Stimulated activated naive CD4-positive, alpha-beta T cell (primary cell): ENCODE measurements around the gene EPN2.

ENCODE experiments used
- DNase-seq, 6 experiments: peaks; one replicate each; lab custom pipeline; 2025; lab: John Stamatoyannopoulos, UW

EPN2 gene

DNA sequence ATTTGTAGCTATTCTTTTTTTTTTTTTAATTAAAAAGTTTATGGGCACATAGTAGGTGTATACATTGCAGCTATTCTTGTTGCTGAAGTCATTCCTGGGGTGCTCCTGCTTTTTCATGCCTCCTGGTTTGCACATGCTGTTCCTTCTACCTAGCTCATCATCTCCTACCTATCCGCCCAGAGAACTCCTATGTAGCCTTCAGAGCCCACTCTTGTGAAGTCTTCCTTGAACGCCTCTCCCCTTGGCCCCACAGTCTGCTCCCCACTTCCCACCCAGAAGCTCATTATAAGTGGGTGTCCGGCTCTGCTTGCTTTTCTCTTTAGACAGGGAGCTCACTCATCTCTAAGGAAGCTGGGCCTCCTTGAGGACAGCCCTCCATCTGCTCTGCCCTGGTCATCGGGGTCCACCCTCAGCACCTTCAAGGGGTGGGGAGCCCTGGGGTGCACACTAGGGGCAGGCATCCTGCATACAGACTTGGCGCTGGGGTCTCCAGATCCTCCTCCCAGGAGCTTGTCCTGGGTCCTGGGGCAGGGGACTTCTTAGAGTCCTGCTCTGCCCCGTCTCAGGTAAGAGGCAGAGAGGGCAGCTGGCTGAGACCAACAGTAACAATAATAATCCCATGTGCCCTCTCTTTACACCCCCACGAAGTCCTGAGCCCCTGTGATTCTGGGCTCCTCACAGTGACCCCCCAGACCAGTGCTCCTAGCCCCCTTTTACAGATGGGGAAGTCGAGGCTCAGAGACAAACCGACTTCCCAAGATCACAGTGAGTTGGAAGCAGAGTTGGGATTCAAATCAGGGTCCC is 128.9 kb downstream of the EPN2 start:
- DNase-seq = no peak

DNA sequence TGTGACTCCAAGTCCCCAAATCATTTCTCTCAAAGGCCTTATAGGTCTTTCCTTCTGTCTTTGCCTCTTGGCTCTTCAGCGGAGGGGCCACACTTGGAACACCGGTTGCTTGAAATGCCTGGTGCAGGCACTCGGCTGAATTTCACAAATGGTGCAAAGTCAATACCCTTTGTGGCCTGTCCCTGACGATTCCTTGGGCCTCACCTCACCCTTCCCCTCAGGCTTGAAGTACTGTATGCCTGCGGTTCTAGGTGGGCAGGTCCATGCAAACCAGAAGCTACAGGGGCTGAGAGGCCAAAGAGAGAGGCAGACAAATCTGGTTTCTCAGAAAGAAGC is 129.4 kb downstream of the EPN2 start:
- DNase-seq = no peak

DNA sequence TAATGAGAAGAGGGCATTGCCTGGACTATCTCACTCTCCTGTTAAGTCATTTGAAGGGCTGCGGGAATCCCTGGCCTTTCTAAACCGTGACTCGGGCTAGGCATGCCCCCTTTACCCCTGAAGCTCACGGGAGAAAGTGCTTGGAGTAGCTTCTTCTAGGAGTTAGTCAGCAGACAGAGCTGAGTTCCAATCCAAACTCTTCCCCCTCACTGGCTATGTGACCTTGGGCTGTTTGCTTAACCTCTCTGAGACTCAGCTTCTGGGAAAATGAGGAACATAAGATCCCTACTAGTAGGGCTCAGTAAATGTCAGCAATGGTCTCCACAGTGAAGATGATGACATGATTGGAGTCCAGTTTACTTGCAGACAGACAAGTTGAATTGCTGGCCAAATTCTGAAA is 131.1 kb downstream of the EPN2 start:
- no peak for DNase-seq

DNA sequence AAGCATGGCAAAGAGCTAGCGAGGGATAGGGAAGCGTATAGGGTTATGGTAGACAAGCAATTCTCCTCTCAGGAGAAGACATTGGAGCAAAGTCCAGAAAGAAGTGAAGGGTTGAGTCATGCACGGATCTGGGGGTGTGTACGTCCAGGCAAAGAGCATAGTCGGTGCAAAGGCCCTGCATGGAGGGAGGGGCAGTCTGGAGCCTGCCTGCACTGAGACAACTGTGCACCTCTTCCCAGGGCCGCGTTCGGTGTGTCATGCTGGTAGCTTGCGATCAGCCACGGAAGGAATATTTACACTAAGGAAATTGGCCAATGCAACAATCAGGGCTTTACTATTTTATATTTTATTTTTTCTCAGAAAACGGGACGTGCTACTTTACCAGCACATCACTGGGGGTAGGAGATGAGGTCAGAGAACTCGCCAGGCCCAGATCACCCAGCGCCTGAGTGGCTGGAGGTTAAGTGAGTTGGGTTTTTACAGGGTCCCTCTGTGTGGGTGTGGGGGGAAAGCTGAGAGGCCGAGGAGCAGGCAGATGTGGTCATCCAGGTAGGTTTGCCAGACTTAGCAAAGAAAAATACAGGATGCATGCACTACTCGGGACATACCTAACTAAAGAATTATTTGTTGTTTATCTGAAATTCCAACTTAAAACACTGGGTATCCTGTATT is 132.1 kb downstream of the EPN2 start:
- no peak for DNase-seq

DNA sequence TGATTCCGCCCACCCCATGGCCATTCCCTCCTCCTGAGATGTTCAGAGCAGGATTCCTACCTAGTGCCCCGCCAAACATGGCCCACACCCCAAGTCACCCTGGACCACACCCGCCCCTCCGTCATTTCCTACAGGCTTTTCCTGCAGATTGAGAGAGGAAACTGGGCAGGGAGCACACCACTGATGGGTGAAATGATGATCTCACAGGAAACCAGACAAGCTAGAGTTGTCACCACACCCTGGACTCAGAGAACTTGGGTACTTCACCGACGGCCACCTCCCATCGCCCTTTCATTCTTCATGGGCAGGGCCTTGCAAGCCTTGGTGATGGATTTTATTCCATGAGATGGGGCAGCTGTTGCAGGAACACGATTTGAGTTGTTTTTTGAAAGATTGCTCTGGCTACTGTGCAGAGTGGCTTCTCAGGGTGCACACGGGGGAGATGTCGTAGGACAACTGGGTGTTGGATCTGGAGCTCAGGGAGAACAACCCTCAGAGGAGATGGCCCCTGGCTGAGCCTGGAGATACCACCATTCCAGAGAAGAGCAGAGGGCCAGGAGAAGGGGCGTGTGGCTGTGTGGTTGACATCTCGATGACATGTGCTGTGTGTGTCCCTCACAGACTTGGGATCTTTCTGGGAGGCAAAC is 132.8 kb downstream of the EPN2 start:
- DNase-seq = no peak

DNA sequence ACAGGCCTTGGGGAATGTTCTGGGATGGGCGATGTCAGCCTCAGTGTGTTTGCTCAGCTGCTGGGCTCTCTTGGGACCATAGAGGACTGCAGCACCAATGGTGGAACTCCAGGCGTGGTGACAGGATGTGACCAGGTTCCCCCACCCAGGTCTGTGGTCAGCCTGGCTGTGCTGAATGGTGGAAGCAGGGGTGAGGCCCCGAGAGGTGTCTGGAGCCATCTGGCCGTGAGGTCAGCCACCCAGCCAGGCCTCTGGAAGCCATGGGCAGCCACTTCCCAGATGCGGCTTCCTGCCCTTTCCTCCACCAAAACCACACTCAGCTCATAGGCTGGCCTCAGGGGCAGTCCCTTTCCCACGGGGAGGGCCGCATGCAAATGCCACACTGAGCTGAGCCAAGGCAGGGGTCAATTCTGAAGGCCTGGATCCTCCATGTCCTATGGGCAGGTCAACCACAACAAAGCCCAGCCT is 133.4 kb downstream of the EPN2 start:
- DNase-seq = no peak

DNA sequence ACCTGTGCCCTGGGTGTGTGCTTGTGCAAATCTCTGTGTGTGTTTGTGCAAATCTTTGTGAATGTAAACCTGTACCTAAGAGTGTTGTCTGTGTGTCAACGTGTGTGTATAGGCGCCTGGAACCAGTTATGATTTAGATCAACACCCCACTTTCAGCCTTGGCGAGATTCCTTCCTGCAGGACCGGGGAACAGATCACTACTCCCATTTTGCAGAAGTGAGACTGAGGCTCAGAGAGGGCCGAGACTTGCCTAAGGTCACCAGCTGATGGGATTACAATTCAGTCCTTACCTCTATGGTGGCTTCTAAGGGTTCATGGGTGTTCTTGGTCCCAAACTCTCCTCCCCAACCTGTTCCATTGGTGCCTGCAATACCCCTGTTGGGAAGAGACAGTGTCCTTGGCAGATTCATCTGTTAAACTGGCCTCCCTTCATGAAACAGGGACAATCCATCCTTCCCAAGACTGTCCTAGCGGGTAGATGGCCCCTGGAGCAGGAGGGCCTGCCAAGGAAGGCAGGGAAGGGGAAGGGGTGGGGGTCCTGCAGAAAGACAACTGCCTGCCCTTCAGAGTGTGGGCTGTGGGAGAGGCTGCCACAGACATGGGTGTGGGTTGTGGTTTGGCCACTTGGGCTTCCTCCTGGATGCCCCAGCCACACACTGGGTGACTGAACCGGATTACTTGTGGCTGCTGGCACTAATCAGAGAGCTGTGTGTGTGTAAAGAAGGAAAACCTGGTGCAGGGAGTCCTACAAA is 134.3 kb downstream of the EPN2 start:
- no peak for DNase-seq

DNA sequence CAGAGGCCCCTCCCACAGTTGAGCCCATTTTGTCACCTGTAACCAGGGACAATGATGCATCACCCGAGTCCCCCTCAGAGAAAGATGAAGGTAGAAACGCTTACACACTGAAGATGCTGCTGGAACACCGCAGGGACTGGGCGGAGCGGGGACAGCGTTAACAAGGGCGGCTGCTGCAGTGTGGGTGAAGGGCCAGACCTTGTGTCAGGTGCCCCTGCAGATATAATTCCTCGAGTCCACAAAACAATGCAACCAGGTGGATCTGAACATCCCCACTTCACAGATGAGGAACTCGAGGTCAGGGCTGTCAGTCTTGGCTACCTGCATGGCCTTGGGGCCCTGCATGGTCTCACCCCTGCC is 134.8 kb downstream of the EPN2 start:
- no peak for DNase-seq

DNA sequence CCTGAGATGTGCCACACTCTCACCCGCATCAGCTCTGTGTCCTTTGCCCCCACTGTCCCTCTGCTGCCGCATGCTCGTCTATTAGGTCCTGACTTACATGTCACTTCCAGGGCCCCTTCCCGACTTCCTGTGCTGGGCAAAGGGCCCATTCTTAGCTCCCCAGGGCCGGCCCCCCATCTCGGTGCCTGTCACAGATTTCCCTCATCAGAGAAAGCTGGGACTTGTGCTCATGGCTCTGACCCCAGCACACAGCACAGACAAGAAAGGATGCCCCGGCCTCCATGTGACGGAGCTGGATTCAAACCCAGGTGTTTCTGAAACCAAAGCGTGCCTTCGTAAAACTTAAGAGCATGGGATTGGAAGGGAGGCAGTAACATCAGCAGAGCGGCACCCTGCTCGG is 135.3 kb downstream of the EPN2 start:
- no peak for DNase-seq

DNA sequence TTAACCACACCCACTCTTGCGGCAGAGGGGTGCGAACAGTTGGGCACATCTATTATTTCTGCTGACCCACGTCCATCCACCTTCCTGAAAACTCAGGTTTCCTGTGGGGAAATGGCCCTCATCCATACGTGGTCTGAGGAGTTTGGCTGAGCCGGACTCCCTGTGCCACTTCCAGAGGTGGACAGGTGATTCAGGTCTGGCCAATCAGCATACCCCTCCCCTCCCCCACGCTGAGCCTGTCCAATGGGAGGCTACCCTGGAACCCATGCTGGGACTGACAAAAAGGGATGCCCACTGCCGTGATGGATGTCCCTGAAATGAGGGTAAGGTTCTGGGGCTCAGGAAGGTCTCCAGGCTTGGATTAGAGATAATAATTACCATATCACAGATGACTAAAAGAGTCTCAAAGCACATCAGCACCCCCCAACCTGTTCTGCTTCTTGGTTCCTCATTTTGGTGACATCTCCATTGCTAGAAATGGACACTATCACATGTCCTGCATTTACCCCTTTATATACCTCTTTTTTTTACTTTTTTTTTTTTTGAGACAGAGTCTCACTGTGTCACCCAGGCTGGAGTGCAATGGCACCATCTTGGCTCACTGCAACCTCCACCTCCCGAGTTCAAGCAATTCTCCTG is 135.8 kb downstream of the EPN2 start:
- no peak for DNase-seq

DNA sequence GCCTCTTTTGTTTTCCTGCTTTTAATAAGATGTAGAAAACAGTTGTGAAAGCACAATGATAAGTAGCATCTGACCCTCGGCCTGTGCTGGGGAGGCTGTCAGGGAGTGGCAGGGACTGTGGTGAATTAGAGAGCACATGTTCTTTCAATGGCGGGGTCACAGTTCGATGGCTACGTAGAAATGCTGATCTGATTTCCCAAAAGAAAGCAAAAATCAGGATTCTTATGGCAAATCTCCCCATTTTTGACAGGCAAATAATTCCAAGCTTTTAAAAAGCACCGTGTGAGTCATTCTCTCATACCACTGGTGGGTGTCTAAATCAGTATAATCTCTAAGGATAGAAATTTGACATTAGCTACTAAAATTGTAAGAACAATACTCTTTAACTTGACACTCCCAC is 137.0 kb downstream of the EPN2 start:
- DNase-seq = no peak

DNA sequence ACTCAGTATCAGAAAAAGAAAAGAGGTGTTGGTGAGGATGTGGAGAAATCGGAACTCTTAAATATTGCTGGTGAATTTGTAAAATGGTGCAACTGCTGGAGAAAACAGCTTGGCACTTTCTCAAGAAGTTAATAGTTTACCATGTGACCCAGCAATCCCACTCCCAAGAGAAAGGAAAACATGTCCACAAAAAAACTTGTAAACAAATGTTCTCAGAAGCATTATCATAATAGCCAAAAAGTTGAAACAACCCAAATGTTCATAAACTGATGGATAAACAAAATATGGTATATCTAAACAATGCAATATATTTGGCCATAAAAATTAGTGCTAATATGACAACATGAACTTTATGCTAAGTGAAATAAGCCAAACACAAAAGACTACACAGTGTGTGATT is 138.6 kb downstream of the EPN2 start:
- no peak for DNase-seq

DNA sequence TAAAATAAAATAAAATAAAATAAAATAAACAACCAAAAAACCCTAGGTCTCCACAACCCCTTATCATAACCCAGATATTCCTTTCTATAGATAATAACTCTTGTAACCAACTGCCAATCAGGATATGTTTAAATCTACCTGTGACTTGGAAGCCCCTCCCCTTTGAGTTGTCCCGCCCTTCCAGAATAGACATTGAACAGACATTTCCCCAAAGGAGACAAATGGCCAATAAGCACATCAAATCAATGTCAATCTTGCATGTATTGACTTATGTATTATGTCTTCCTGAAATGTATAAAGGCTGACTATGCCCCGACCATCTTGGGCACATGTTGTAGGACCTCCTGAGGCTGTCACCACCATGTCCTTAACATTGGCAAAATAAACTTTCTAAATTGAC is 139.6 kb downstream of the EPN2 start:
- no peak for DNase-seq

DNA sequence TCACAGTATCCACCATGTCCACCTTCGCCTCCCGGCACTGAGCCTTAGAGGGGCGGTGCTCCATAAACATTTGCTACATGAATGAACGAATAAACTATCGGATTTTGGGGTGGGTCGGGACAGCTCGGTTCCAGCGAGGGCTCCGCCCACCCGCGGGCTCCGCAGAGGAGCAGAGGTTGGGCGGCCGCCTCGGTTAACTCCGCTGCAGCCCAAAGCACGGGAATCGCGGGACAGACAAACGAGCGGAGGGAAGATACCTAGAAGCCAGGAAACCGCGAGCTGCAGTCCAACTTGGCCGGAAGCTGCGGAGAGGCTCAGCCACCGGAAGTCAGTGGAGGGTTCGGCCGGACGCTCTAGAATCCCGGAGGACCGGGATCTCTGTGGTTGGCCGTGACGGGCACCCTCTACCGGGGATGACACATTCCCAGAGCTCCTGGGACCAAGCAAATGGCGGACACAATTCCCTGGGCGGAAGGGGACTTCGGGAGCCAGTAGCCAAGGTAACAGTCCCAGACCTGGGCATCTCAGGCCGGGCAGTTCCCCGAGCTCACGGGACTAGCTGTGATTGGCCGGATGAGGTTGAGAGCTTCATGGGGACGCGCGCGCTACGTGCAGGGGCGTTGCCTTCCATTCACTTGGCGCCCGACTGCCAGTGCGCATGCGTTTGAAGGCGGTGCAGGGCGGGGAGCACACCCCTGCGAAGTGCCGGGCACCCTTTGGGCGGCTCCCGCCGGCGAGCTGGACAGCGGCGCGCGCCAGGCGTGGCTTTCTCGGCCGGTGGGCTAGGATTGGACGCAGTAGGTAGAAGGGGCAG is 140.6 kb downstream of the EPN2 start:
- DNase-seq = peak; percentile 84 to 93 (median 88)

DNA sequence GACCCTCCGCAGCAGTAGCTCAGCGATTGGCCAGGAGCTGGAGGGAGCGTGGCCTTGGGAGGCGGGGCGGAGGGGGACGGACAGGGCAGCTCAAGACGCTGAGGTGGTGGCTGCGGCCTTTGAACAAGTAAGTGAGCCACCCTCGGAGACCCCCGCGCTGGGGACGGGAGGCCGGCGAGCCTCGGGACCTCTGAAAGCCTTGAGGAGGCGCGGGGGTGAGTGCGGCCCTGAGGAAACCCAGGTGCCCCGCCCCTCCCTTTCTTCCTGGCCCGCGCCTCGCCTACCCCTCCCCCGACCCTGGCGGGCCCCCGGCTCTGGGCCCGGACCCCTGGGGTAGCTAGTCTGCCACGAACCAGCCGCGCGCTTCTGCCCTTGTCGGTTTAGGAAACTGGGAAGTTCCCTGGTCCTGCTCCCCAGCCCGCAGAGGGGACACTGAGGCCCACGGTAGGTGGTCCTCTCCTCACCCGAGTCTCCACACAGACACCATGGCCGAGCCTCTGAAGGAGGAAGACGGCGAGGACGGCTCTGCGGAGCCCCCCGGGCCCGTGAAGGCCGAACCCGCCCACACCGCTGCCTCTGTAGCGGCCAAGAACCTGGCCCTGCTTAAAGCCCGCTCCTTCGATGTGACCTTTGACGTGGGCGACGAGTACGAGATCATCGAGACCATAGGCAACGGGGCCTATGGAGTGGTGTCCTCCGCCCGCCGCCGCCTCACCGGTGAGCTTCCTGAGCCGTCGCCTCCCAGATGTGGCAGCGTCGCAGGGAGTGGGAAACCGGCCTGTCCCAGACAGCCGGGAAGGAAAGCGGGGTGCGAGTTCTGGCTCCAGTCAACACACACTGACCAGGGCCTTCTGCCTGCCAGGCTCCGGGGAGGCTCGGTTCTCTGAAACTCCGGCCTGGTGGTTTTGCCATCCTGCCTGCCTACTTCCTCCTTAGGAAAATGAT is 141.5 kb downstream of the EPN2 start, which contains the start of gene MAPK7:
Gene MAPK7, plus strand, starts transcription at position 83 of the 945 bp plus-strand sequence. Its CDS starts 403 bp downstream, at position 486.
- no peak for DNase-seq

DNA sequence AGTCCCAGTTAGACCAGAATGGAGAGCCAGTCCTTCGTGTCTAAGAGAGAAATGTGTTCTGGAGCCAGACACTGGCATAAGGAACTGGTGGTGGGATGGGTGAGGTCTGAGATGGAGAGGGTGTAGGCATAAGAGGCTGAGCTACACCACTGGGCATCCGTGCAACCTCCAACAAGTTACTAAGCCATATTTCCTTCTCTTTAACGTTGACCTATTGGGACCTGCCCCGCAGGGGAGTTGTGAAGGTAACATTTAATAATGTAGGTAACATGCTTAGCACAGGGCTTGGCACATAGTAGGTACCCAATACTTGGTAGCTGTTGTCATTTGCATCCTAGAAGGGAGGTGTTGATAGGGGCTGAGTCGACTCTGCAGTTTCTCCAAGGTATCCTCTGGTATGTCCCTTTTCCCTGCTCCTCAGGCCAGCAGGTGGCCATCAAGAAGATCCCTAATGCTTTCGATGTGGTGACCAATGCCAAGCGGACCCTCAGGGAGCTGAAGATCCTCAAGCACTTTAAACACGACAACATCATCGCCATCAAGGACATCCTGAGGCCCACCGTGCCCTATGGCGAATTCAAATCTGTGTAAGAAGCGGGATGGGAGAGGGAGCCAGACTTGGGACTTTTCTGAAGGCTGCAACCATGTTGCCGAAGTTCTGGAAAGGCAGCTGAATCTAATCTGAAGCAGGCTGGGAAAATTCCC is 142.3 kb downstream of the EPN2 start:
- no peak for DNase-seq

DNA sequence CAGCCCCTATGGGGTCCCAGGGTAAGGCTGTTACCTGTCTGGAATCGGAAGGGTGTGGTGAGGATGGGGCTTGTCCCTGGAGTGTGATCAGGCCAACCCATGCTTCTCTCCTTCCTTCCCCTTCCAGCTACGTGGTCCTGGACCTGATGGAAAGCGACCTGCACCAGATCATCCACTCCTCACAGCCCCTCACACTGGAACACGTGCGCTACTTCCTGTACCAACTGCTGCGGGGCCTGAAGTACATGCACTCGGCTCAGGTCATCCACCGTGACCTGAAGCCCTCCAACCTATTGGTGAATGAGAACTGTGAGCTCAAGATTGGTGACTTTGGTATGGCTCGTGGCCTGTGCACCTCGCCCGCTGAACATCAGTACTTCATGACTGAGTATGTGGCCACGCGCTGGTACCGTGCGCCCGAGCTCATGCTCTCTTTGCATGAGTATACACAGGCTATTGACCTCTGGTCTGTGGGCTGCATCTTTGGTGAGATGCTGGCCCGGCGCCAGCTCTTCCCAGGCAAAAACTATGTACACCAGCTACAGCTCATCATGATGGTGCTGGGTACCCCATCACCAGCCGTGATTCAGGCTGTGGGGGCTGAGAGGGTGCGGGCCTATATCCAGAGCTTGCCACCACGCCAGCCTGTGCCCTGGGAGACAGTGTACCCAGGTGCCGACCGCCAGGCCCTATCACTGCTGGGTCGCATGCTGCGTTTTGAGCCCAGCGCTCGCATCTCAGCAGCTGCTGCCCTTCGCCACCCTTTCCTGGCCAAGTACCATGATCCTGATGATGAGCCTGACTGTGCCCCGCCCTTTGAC is 143.5 kb downstream of the EPN2 start:
- DNase-seq = no peak

DNA sequence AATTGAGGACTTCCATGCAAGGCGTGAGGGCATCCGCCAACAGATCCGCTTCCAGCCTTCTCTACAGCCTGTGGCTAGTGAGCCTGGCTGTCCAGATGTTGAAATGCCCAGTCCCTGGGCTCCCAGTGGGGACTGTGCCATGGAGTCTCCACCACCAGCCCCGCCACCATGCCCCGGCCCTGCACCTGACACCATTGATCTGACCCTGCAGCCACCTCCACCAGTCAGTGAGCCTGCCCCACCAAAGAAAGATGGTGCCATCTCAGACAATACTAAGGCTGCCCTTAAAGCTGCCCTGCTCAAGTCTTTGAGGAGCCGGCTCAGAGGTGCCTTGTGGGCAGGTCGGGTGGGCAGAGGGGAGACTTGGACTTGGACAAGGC is 144.2 kb downstream of the EPN2 start:
- no peak for DNase-seq
